ENCODE results near the gene MAGEF1.

MAGEF1 gene

DNA sequence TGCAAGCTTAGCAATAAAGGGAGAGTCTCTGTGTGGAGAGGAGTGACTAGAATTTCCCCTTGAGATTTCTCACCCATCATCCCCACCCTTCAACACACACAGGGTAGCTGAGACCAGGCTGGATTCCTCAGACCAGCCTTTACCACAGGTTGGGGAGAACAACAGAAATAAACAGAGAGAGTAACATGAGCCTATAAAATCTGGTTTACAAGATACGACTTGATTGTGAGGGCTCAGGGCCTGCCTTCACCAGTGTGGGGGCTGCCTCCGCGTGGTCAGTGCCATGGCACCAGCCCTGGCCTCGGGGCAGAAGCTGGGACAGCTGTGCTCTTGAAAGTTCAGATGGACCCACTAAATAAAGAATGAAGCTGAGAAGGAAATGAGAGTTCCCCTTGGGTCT is 14.6 kb upstream of the MAGEF1 start:
- no peak for DNase-seq (ENCODE audit: low read depth in 1 of 2, low spot score in 1 of 2)

DNA sequence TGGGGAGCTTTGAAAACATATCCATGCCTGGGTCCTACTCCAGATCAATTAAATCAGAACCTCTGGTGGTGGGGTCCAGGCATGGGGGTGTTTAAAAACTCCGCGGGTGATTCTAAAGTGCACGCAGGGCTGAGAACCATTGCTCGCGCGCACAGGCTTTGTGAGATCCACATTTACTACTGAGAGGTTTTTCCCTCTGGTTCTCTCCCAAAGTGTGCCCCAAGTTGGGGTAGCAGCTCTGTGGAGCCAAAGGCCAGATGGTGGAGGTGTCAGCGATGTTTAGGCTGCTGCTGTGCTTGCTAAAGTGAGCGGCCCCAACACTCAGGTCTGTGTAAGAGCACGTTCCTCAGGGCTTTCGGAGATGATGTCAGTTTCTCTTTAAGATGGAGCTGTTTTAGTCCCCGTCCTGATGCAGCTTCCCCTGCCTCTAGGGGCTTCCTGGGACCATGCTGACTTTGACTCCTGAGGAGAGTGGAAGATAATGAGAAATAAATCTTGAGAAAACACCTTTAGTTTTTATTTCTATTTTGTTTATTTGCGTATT is 13.4 kb upstream of the MAGEF1 start:
- DNase-seq (ENCODE audit: low read depth in 1 of 2, low spot score in 1 of 2) = no peak

DNA sequence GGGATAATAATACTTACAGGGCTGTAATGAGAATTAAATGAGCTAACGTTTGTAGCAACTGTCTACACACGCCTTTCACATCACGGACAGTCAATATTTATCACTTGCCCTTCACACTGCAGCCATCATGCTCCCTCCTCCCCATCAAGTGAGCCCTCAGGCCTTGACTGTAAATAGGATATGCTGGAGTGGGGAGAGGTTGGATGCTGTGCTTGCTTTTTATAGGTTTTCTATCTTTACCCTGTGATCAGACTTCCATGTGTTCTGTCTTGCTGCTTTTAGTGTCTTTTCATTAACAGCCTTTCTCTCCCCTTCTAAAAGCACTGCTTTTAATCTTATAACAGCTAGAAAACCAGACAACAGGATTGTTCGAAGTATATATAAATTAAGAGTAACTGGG is 12.8 kb upstream of the MAGEF1 start:
- no peak for DNase-seq (ENCODE audit: low read depth in 1 of 2, low spot score in 1 of 2)

DNA sequence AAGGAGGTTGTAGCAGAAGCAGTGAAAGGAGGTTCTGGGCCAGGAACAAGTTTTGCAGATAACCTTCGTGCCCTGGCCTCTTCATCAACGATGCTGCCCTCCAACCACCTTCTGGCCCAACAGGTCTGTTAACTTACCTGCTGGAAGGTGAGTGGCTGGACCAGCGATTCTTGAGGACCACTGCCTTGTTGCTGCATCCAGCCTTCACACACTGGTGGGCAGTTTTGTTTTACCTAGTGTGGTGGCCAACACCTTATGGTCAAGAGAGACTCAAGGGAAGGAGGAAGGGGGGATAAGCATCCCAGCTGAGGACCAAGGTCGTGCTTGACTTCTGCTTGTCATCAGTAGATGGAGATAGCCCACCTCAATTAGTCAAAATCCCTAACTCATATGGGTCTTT is 7.8 kb upstream of the MAGEF1 start:
- DNase-seq (ENCODE audit: low read depth in 1 of 2, low spot score in 1 of 2) = no peak

DNA sequence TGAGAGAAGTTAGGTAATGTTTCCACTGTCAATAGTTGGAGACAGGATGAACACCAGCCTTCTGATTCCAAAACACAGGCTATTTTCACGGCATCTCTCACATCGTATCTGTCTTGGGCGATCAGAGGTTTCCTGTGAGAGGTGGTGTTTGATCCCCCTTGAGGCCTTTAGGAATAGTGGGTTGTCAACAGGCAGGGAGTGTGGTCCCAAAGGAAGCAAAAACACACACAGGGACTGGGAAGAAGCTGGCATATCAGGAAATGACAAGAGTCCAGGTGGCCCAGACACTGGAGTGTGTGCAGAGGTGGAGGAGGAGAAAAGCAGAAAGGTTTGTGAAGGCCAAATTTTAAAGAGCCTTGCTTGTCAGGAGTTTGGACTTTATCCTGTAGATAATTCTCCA is 6.6 kb upstream of the MAGEF1 start:
- no peak for DNase-seq (ENCODE audit: low read depth in 1 of 2, low spot score in 1 of 2)

DNA sequence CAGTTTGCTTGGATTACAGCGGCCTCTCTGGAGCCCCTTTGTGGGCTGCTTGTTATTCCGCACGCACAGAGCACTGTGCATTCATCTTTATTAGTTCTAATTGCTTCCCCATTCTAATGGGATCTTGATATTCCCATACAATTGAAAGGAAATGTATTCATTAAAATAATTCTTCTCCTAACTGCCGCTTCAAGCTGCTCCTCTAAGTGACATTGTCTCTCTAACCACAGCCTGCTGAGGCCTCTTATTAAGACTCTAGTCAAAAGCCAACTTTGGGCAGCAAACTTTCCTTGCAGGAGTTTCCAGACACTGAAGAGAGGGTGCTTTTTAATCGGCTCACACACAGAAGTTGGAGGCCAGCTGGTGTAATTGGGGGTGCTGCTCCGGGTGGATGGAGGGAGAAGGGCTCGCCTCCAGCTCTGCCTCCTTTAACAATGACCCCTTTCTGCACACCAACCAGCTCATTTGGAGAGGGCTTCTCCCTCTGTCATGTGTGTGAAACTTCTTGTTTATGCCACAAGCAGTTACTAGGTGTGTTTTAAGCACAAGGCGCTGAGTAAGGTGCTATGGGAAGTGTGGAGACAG is 5.6 kb upstream of the MAGEF1 start:
- no peak for DNase-seq (ENCODE audit: low read depth in 1 of 2, low spot score in 1 of 2)

DNA sequence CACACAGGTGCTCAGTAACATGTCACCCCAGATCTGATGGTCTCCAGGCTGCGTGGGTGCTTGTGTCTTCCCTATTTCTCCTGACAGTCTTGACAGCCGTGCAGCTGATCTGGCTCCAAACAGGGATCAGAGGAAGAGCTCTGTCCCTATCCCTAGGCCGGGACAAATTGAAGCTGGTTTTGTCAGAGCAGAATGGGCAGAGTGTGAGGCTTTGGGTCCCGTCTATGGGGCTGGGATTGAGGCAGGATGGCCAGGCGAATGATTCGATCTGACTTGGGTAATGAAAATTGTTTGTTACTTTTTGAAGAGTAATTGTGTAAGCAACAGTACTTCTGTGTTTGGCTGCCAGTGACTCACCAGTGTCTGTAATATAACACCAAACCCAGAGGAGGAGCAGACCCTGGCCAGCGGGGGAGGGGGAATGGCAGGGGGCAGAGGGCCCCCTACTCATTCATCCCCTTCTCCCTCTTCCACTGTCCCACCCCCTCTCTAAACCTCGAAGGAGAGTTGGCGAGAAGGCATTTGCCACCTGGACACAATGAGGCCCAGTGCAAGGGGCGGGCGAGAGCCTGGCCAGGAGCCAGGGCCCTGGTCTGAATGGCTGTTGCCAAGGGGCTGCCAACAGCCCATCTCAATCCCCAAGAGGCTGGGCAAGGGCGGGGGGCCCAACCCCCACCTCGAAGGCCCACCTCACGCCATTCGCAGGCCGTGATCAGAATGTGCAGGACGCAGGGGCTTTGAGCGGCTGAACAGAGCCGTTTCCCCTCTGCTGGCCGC is 4.9 kb upstream of the MAGEF1 start:
- no peak for DNase-seq (ENCODE audit: low read depth in 1 of 2, low spot score in 1 of 2)

DNA sequence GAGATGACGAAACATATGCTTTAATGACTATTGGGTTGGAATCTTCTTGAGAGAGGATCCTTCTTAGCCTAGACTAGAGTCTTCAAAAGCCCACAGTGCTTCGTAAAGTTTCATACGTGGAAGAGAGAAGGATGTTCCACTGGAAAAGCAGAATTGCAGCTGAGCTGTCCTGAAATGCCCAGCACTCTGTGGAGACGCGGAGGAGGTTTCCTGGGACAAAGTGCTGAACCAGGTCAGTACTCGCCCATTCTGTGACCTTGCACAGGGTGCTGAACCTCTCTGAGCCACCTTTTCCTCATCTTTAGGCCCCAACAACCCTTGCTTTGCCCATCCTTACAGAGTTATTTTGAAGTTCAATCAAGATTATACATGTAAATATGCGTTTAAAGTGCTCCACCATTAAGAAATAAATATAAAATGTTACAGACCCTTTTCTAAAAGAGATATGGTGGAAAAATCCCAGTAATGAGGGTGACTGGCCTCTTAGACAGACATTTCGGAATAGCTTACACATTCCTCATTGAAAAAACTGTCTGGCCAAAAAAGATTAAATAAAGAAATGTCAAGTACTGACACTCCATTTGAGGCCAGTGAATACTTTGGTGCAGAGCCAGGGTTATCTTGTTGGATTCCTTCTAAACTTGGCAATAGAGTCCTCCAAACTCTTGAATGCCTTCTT is 4.2 kb upstream of the MAGEF1 start:
- DNase-seq (ENCODE audit: low read depth in 1 of 2, low spot score in 1 of 2) = no peak

DNA sequence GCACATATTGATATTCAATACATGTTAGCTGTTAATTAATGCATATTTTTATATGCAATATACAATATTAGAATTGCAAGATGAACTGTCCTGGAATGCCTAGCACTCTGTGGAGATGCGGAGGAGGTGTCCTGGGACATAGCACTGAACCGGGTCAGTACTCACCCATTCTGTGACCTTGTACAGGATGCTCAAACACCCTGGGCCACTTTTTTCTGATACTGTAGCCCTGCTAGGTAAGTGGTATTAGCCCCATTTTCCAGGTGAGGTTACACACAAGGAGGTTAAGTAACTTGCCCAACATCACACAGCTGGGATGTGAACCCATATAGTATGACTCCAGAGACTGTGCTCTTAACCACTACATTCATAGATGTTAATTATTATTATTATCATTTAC is 1.7 kb upstream of the MAGEF1 start:
- DNase-seq (ENCODE audit: low read depth in 1 of 2, low spot score in 1 of 2) = no peak

DNA sequence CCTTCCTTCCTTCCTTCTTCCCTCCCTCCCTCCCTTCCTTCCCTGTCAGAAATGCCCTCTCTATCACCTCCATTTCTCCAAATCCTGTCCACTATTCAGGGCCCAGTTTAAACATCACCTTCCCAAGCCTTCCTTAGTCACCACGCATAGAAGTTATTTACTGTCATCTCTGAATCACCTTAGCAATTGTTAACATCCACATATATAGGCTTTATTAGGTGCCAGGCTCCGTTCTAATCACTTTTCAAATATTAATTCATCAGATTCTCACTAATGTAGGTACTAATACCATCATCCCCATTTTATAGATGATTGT is 1.1 kb upstream of the MAGEF1 start:
- DNase-seq (ENCODE audit: low read depth in 1 of 2, low spot score in 1 of 2) = no peak

DNA sequence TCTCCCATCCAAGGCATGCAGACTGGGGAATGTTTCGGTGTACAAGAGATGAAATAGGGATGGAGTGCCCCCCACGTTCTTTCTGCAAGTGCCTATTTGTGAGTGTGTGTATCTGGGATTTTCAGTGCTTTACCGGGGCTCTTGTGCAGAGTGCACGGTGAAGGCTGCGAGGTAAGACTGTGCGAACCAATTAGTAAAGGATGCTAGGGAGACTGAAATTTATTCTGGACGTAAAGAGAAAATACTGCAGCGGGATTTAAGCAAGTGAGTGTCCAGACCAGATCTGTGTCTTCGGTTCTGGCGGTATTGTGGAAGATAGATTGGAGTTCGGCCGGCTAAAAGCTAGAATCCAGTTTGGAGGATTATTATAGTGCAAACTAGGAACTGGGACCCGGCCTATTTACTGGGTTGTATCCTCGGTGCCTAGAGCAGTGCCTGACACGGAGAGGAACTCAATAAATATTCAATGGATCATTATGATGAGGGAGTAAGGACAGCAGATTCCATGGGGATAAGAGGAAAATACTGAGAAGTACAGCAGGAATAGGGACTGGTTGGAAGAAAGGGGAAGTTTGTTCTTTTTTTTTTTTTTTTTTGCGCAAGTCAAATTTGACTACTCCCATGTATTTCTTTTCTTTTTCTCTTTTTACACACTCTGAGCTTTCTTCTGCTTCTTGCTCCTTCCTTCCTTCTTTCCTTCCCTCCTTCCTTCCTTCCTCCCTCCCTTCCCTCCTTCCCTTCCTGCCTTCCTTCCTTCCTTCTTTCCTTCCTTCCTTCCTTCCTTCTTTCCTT is 580 bp upstream of the MAGEF1 start:
- DNase-seq (ENCODE audit: low read depth in 1 of 2, low spot score in 1 of 2) = no peak

DNA sequence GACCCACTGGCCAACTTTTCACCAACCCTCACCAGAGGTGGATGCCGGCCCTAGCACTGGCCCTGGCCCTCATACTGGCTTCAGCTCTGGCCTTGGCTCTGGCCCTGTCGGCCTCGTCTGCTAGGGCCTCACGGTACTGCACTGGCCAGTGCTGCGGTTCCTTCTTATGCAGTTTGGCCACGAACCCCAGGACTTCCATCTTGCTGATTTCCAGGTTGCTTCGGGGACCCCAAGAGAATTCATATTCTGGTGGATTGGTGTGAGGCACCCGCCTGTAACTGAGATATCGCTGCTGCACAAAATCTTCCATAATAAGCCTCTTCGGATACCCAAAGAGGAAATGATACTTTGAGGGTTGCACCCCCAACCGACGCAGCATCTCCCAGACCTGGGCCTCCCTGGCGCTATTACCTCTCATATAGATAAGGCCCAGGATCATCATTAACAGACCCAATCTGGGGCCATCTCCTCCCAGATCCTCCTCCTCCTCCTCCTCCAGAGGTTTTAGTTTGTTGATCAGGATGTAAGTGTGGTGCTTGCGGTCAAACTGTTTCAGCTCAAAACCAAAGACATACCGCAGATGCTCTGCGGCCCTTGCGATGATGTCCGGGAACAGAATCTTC is 883 bp downstream of the MAGEF1 start:
- no peak for DNase-seq (ENCODE audit: low read depth in 1 of 2, low spot score in 1 of 2)

DNA sequence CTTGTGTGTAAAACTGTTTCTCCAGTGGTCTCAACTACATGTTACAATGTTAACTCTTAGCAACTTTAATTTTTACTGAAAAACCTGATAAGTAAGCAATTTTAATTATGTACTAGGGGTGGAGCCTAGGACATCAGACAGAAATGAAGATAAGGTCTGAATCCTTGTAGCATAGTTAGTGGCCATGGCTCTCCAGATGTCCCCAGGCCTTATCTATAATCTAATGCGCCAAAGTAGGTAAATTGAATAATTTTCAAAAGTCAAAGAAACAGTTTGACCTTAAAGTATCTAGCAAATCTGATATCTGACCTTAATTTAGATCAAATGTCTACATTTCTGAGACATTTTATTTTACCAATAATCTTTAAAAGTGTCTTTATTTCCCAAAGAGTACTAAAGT is 8.2 kb downstream of the MAGEF1 start:
- no peak for DNase-seq (ENCODE audit: low read depth in 1 of 2, low spot score in 1 of 2)

DNA sequence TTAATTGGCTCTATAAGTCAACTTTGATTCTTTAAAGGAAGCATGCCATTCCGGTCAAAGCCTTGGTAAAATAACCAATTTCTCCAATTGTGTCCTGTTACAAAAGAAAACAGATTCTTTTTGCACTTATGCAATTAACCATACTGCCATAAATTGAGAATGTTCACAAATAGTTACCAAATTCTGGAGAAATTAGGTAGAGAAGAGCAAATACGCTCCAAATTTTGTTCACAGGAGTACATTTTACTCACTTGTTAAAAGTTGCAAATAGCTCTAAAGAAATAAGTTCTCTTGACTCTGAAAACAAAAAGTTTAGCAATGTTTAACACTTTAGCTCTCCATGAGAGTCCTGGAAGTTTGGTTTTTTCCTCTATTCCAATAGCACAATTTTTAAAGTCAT is 11.1 kb downstream of the MAGEF1 start:
- DNase-seq (ENCODE audit: low read depth in 1 of 2, low spot score in 1 of 2) = no peak

DNA sequence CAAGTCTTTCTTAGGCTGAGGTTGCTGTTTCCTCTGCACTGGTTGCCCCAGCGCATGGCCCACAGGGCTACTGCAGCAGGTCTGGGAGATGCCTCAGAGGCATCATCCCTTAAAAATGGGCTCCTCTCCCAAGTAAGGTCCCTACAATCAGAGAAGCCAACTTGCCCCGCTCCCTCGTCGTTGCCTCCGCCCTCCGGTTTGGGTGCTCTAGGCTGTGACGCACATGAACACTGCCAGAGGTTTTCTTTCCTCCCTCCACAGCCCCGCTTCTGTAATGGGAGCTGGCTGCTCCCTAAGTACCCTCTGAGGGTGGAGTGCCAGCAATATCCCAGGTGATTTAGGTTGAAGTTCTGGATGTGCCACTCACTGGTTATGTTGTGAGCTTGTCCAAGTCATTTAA is 14.0 kb downstream of the MAGEF1 start:
- no peak for DNase-seq (ENCODE audit: low read depth in 1 of 2, low spot score in 1 of 2)

DNA sequence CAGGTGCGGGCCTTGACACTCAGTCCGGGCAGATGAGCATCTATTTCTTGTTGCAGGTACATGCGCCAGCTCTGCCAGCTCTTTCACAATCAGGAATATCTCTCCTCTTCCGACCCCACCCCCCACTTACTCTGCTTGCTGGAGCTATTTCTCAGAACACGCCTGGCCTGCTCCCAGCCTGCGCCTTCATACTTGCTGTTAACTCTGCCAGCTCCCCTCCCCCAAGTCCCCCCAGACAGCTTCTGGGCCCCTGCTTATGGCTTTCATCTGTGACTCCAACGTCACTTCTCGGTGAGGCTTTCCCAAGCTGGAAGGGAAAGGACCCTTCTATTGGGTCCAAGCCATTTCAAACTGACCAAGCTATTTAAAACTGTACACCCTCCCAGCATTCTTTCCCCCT is 15.2 kb downstream of the MAGEF1 start:
- DNase-seq (ENCODE audit: low read depth in 1 of 2, low spot score in 1 of 2) = no peak

DNA sequence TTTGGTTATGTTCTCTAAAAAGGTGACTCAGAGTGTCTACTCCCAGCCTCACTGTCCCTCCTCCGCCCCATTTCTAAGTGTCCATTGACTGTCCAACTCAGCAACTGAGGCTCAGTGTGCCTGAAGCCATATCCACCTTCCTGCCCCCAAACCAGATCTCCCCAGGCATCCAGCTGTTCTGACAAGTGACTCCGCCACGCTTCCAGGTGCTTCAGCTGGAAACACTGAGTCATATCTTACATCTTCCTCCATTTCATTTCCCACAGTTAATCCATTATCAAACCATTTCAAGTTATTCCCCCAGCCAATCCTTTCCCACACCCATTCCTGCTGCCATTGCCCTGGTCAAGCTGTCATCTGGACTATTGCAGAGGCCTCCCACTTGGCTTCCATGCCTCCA is 17.1 kb downstream of the MAGEF1 start:
- DNase-seq (ENCODE audit: low read depth in 1 of 2, low spot score in 1 of 2) = no peak

DNA sequence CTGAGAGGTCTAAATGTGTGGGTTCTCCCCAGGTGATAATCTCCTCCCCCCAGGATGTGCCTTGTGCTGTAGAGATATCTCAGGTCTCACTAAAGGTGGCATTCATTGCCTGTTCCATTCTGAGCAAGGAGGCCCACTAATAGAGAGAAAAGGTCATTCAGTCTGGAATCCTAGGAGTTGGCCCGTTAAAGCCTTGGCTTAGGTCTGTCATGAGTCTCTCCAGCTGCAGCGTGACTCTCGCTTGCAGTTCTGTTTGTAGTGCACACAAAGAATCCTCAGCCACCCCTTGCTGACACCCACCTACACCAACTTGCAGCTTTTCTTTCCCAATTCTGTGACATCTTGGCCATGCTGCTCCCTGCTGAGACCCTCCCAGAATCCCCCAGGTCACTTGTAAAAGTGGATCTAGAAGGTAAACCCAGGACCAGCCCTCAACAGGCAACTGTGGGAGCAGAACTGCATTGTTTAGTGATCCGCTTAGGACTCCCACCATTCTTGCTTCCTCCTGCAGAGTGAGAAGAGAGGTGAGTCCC is 17.7 kb downstream of the MAGEF1 start:
- DNase-seq (ENCODE audit: low read depth in 1 of 2, low spot score in 1 of 2) = no peak

DNA sequence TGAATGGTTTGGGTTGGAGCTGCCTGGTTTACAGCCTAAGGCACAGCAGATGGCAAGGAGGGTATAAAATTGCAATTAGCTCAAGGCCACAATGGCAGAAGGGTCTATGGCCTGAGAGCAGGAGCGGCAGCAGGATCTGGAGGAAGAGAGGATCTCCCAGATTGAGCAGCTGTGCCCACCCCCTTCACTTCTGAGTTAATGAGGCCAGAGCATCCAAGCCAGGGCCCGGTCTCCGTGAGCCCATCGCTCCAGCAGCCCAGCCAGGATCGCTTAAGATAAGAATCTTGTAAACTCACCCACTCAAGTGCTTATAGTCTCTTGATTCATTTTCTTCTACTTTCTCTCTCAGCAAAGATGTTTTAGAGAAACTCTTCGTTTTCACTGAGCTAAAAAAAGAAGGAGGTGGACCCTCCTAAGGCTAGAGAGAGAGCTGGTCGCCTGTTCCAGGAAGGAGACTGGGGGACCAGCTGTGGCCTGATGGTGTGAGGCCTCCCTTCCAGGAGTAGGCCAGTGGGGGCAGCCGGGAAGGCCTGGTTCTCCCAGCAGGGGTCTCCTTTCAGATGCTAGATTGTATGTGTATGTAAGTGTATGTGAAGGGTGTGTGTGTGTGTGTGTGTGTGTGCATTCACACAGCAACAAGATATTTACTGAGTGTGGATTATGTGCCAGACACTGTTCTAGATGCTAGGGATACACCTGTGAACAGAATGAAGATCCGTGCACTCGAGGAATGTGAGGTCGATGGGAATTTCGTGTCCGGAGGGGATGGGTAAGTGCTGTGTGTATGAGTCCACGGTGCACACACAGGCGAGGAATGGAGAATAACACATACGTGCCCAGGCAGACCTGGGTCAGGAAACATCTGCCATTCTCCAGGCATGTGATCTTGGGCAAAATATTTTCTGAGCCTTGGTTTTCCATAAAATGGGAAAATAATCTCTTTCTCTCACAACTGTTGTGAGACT is 18.6 kb downstream of the MAGEF1 start:
- DNase-seq (ENCODE audit: low read depth in 1 of 2, low spot score in 1 of 2) = no peak

All from activated T-helper 1 cell treated with anti-CD3 and anti-CD28 coated beads, Interleukin-2, amount 50 U/mL, for 16 hours (primary cell).